Measurements from ENCODE around the gene ACOXL.

- TF ChIP-seq CTCF (IDR thresholded peaks at IDR 0.05; ENCODE audit: insufficient read depth, low read depth, low read length): no peak
- no peak for TF ChIP-seq EZH2 (IDR thresholded peaks at IDR 0.05; ENCODE audit: insufficient read depth, low read length)
Observed at GRCh38 chr2:110791435-110791834, 59.1 kb downstream of the ACOXL start.

Data from astrocyte (in vitro differentiated cells and primary cell).